ENCODE measurements around the gene KIF23. TPM values are rescaled to one million over a fixed set of nuclear protein-coding genes. Genes with fewer than 3 reads are reported as not detected.

KIF23 gene
- total RNA-seq, 1 donor from 2014 or later: 37.8 TPM

- H3K4me3 Mint-ChIP-seq: peak overlapping the region; percentile 92
- peaks cover 10% of the 10 kb centered on the region for H3K36me3 Mint-ChIP-seq
- H3K4me1 Mint-ChIP-seq: peaks cover 31% of the 10 kb centered on the region
- no peak for DNase-seq (ENCODE audit: low spot score in 2 of 2, unreplicated experiment in 2 of 2)
- H3K27ac Mint-ChIP-seq: peak overlapping the region; percentile 99
- TF ChIP-seq CTCF (IDR thresholded peaks at IDR 0.05; ENCODE audit: unreplicated experiment): no peak
- H3K9me3 Mint-ChIP-seq: no peaks in the 10 kb centered on the region
- no peaks in the 10 kb centered on the region for H3K27me3 Mint-ChIP-seq (ENCODE audit: low read depth)
Measured at GRCh38 chr15:69450968-69451695, 37.0 kb downstream of the KIF23 start.

DNA sequence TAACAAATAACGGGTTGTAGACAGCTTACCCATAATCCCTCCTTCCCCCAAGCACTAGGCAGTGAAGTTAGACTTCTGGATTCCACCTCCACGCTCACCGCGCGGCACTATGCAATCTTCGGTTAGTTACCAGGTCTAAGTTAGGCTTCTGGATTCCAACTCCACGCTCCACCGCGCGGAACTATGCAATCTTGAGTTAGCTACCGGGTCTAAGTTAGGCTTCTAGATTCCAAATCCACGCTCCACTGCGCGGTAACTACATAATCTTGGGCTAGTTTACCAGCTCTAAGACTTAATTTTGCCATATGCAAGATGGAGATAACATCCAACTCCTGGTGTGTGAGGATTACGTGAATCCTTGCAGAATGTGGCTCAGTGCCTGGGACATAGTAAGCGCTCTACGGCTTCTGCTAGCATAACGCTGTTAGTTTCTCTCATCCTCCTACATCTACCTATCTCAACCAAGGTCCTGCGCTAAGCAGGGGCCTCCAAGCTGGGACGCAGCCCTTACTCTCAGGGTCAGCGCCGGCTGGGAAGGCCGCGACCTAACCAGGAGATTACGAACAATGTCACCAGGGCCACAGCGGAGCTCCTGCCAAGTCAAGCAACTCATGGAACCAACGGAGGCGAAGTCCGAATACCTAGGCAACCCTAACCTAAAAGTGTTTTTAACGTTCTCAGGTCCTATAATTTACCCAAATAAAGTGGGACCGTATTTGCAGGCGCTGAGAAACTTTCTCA is 38.0 kb downstream of the KIF23 start:
- no peaks in the 10 kb centered on the region for H3K27me3 Mint-ChIP-seq (ENCODE audit: low read depth)
- no peak for DNase-seq (ENCODE audit: low spot score in 2 of 2, unreplicated experiment in 2 of 2)
- peaks cover 13% of the 10 kb centered on the region for H3K36me3 Mint-ChIP-seq
- no peak for TF ChIP-seq CTCF (IDR thresholded peaks at IDR 0.05; ENCODE audit: unreplicated experiment)
- H3K27ac Mint-ChIP-seq: peak overlapping the region; percentile 99
- H3K4me1 Mint-ChIP-seq: peaks cover 31% of the 10 kb centered on the region
- peak overlapping the region; percentile 92 for H3K4me3 Mint-ChIP-seq
- H3K9me3 Mint-ChIP-seq: no peaks in the 10 kb centered on the region

GRCh38 chr15:69452692-69453521 is 38.8 kb downstream of the KIF23 start, which contains the start of gene RPLP1:
RPLP1 (plus strand) TSS chr15:69452818; CDS start chr15:69452949, 131 bp downstream.
- Mint-ChIP-seq H3K27ac (peak within 1 kb of the TSS; percentile 99), H3K9me3 (no peaks in the 10 kb centered on the region), H3K4me3 (peak within 1 kb of the TSS; percentile 92), H3K36me3 (peaks cover 13% of the 10 kb centered on the region), H3K27me3 (ENCODE audit: low read depth) (no peaks in the 10 kb centered on the region), H3K4me1 (peaks cover 31% of the 10 kb centered on the region)
- TF ChIP-seq CTCF (IDR thresholded peaks at IDR 0.05; ENCODE audit: unreplicated experiment): no peak
- peak; percentile 91 to 95 for DNase-seq (ENCODE audit: low spot score in 2 of 2, unreplicated experiment in 2 of 2)

DNA sequence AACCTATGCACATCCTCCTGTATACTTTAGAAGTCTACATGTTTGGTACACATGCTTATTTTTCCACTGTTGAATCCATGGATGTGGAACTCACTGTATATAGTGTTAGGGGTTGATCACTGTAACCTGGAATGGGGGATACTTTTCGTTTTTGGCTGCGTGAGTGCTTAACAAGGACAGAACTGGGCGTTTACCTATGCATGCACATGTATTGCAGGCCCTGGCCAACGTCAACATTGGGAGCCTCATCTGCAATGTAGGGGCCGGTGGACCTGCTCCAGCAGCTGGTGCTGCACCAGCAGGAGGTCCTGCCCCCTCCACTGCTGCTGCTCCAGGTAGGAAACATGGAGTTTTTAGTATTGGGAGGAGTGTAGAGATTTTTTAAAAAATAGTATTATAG is 40.8 kb downstream of the KIF23 start:
- no peaks in the 10 kb centered on the region for H3K9me3 Mint-ChIP-seq
- peak overlapping the region; percentile 92 for H3K4me3 Mint-ChIP-seq
- H3K4me1 Mint-ChIP-seq: peaks cover 34% of the 10 kb centered on the region
- no peaks in the 10 kb centered on the region for H3K27me3 Mint-ChIP-seq (ENCODE audit: low read depth)
- H3K27ac Mint-ChIP-seq: peak overlapping the region; percentile 47
- no peak for TF ChIP-seq CTCF (IDR thresholded peaks at IDR 0.05; ENCODE audit: unreplicated experiment)
- peaks cover 15% of the 10 kb centered on the region for H3K36me3 Mint-ChIP-seq
- DNase-seq (ENCODE audit: low spot score in 2 of 2, unreplicated experiment in 2 of 2): no peak
